GM21515 (cell line): Measurements from ENCODE around the gene CLECL1.
"Not testable (repeated sequence)": the region's sequence is repeated elsewhere in the genome, so short reads cannot be mapped to it uniquely, and the experiment has no call there.

Experiments
- ATAC-seq: cut with Tn5 transposase; IDR thresholded peaks from one replicate; pipeline ENCODE4 v1.9.1; 2021; ENCODE audit not compliant: unreplicated experiment

CLECL1 gene

DNA sequence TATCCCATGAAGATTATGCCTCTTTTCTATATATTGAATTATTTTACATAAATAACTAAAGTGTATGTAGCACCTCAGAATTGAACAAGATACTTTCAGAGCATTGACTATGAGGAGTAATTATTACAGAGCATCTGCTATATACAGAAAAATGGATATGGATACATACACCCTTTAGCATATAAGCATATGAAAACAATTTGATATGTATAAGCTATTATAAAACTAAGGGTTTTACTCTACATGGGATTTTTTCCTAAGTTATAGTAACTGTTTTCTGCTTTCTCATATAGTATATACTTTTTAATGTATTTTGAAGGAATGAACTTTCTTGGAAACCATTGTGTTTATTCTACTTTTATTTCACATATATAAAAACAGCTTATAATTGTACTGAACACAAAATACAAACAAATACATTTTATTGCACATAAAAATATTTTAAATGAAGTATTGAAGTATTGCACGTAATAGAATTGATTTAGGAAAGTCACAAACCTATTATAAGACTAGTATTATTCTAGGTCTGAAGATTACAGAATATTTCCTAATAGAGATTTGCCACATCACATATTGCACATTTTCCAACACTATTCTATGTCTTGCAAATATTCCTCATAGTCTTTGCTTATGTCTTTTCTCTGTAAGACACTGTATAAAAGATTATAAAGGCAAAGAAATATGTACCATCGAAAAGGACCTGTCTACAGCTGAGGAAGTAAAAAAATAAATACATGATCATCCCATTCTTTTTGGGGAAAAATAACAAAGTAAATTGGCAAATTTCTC is 19.4 kb upstream of the CLECL1 start:
- ATAC-seq, result no peak

DNA sequence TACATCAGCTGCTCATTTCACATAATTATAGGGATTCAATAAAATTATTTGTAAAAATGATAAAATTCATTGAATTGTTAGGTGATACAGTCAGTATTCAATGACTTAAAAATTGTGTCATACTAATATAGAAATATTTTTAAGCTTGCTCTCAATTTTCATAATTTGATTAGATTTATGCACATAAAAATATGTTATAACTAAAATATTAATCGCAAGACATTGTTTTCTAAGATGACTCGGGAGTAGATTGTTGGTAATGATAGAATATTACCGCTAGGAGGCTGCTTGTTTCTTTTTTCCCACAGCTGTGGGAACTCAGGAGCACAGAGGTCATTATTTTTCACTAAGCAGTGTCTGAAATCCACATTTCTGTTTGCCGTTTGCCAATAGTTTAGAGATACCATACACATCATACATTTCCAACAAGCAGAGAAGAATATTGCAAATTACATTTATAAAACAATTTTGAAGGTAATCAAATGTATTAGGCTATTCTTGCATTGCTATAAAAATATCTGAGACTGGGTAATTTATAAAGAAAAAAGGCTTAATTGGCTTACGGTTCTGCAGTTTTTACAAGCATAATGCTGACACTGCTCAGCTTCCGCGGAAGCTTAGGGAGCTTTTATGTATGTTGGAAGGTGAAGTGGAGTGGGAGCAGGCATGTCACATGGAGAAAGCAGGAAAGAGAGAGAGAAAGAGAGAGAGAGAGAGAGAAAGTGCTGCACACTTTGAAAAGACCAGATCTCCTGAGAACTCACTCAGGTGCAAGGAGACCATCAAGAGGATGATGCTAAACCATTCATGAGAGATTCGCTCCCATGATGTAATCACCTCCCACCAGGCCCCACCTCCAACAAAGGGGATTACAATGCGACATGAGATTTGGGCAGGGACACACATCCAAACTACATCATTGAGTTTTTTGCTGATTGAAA is 18.6 kb upstream of the CLECL1 start:
- ATAC-seq, result no peak

DNA sequence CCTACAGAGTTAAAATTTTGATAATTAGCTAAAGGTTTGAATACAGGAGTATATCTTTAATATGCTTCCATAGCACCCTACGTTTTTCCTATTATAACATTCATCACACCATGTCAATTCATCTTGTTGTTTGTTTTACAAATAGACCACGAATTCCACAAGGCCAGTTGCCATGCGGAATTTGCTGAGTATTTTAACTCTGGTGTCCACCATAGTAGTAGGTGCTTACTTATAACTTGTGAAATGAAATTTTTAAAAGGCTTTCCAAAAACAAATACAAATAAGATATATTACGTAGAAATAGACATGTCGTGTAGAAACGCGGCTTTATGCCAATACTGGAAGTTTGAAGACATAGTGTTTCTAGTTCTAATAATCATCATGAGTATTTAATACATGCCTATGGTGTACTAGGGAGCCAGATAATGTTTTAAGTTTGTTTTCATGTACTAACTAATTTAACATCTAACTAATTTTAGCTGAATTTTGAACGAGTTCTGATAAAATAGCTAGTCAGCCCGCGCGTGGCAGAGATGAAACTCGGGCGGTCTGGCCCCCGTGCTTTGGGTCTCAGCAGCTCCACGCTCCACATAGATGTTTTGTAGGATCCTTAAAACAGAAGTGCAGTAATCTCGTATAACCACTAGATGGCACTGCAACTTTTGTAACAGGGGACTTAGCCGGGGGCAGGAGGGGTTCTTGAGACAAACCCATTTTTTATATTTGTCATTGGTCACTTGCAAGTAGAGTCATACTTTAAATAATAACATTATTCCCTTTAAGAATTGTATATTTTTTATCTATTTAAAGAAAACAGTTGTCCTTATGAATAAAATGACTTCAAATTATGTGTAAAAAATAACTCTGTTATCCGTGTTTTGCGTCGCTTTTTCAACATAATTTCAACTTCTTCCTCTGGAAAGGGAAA is 17.6 kb upstream of the CLECL1 start:
- ATAC-seq, result peak; percentile 74

DNA sequence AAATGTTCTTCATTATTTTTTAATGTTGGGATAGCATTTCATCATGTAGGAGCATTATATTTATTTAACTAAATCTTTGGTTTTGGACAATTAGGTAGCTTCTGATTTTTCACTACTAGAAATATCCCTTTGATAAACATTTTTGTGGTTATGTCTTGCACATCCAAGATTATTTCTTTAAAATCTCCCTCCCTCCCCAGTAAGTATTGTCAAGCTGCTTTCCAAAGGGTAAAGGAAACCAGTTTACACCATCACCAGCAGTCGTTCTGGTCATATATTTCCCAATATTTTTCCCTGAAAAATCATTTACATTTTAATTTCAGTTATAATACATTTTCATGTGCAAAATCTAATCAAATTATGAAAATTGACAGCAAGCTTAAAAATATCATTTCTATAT is 16.7 kb upstream of the CLECL1 start:
- ATAC-seq, result no peak

DNA sequence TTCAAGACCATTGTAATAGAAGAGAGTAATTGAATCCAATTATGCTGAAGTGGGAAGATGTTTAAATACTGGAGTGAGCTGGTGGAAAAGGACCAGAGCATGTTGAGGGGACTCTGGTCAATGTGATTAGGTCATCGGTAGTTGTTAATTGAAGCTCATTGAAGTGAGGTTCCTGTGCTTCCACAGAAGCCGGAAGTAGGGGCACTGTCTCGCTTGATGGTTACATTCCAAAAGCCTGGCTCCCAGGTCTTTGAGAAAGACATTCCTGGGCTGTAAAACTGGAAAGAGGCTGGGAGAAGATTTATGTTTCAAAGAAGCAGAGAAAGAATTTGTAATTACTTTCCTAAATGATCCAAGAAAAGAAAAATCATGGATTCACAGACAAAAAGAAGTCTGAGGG is 12.3 kb upstream of the CLECL1 start:
- ATAC-seq, result no peak

DNA sequence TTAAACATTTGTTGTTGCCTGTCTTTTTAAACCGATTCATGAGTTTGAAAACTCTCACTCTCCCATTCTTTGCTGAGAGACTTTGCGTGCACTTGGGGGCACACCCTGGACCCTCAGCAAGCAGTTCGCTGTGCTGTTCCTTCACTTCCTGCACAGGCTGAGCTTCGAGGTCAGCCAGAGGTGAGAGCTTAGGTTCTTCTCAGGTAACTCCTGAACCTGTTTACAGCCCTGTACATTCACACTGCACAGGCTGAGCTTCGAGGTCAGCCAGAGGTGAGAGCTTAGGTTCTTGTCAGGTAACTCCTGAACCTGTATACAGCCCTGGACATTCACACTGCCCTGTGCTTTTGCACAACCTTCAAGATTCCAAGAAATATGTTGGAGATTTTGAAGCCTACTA is 9.8 kb upstream of the CLECL1 start:
- ATAC-seq, result no peak

DNA sequence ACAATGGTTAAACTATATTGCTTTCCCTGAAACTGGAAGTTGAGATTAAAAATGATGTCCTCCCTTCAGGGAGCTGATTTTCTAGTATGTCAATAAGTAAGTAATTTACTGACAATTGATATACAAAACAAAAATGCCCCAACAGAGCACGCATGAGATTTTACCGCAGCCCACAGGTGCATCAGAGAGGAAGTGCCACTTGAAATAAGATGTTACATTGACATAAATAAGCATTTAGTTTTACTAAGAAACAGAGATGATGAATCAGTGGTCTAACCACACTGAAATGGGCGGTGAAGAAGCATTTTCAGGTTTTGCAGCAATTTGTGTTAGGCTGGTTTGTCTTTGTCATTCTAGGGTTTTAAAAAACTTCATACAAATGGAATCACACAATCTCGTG is 8.8 kb upstream of the CLECL1 start:
- peak; percentile 89 for ATAC-seq

DNA sequence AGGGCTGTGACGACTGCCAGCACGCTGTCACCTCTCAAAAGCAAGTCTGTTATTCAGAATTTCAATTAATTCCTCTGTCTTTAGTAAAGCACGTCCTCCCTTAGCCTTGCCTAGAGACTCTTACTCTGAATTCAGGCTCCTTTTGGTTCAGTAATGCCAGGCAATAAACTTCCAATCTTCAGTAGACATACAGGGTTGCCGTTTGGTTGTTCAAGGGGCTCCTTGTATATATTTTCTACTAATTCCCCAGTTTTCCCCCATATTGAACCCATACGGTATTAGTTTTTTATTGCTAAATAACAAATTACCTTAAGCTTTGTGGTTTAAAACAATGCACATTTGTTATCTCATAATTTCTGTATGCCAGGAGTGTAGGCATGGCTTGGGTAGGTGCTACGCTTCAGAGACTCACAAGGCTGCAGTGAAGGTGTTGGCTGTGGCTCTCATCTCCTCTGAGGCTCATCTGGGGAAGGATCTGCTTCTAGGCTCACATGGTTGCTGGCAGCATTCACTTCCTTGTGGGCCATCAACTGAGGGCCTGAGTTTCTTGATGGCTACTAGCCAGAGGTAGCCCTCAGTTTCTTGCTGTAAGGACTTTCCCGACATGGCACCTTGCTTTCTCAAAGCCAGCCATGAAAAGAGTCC is 7.3 kb upstream of the CLECL1 start:
- ATAC-seq, result no peak

DNA sequence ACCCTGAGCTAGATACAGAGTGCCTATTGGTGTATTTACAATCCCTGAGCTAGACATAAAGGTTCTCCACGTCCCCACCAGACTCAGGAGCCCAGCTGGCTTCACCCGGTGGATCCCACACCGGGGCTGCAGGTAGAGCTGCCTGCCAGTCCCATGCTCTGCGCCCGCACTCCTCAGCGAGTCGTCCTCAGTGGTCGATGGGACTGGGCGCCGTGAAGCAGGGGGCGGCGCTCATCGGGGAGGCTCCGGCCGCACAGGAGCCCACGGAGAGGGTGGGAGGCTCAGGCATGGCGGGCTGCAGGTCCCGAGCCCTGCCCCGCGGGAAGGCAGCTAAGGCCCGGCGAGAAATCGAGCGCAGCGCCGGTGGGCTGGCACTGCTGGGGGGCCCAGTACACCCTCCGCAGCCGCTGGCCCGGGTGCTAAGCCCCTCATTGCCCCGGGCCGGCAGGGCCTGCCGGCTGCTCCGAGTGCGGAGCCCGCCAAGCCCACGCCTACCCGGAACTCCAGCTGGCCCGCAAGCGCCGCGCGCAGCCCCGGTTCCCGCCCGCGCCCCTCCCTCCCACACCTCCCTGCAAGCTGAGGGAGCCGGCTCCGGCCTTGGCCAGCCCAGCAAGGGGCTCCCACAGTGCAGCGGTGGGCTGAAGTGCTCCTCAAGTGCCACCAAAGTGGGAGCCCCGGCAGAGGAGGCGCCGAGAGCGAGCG is 6.7 kb upstream of the CLECL1 start:
- ATAC-seq, result not testable (repeated sequence)

DNA sequence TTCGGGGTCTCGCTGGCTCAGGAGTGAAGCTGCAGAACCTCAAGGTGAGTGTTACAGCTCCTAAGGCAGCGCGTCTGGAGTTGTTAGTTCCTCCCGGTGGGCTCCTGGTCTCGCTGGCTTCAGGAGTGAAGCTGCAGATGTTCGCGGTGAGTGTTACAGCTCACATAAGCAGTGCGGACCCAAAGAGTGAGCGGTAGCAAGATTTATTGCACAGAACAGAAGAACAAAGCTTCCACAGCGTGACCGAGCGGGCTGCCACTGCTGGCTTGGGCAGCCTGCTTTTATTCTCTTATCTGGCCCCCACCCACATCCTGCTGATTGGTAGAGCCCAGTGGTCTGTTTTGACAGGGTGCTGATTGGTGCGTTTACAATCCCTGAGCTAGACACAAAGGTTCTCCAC is 6.0 kb upstream of the CLECL1 start:
- ATAC-seq, result not testable (repeated sequence)

DNA sequence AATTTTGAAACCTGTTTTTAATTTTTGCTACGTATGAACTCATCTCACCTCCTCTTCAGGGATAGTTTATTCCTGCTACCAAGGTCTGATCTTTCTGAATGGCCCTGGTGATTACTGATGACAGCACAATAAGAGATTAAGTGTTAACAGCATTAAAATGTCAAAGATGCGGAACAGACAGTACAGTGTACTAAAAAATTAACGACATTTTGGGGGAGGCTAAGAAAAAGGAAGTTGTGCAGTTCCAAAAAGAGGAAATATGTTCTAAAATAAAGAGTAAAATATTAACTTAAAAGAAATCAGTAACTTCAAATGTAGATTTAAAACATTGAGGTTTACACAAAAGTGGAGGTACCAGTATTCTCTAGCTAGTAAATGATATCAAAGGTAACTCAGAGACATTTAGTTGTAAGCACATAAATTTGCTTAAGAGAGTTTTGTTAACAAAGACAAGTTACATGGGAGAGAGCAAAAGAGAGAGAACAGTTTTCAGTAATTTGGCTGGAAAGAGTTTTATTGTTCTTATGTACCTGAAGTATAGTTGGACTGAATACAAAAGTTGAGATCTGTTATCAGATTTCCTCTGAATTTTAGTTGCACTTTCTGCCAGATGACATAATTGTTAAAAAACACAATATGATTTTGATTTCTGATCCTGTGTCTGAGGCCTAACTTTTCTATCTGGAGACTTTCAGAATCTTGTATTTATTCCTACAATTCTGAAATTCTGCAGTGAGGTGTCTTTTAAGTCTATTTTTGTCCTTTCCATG is 4.2 kb upstream of the CLECL1 start:
- no peak for ATAC-seq

DNA sequence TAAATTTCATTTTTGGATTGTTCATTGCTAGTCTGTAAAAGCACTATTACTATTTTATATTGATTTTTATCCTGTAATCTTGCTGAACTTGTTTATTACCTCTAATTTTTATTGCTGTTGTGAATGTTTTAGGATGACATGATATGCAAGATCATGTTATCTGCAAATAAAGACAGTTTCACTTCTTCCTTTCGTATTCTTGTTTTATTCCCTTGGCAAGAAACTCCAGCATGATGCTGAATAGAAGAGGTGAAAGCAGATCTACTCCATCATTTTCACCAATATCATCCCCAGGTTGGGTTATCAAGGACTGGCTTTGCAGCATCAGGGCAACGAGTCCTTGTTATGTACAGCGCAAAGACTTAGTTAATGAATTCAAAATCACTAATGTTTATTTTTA is 2.7 kb upstream of the CLECL1 start:
- no peak for ATAC-seq

DNA sequence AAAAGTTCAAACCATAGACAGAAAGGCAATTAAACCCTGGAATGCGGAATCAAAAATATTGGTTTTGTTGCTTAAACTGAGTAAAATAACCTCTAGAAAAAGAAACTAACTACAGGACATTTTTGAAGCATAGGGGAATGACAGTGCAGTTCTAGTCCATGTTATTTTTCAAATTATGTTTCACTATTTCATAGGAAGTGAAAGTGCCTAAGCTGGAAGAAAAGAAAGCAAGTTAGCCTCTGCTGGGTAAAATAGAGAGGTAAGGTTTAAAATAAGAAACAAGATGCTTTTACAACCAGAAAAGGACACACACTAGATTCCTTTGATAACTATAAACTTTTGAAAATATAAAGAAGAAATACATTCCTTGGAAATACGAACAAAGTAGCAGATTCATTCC is 1.1 kb downstream of the CLECL1 start:
- ATAC-seq, result no peak

DNA sequence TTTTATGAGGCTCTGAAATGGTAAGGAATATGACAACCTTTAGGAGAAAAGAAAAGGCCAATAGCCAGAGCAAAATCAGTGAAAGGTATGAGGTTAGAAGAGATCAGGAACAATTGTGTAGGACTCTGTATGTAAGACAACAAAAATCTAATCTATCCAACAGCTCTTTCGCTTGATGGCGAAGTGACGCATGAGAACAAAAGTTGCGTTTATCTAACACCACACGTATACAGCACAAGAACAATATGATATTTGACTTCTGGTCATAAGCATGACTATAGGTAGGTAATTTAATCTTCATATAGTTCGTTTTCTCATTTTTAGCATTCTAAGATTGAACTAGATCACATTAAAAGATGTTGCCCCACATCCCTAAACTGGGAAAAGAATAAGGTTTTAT is 1.5 kb downstream of the CLECL1 start:
- no peak for ATAC-seq

DNA sequence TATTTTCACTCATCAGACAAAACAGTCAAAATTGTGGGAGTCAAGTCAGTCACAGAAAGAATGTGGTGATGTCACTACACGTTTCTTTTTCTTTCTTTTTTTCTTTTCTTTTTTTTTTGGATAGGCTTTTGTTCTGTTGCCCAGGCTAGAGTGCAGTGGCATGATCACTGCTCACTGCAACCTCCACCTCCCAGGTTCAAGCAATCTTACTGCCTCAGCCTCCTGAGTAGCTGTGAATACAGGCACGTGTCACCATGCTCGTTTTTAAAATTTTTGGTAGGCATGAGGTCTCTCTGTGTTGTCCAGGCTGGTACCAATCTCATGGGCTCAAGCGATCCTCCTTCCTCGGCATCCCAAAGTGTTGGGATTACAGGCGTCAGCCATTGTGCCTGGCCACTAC is 2.3 kb downstream of the CLECL1 start:
- ATAC-seq, result no peak

DNA sequence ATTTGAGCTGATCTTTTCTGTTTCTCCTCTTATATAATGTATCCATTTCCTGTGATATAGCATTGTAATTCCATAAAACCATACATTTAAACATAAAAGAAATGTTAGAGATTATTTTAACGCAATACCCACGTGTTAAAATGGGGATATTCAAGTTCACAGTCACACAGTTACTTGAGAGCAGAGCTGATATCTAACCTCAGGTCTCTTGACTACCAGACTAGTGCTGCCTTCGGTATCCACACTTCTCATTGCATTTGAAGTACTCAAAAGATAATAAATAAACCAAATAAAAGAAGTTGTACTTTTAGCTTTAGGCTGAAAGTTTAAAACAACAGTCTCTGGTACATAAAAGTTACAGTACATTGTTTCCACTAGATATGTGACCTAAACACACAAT is 2.9 kb downstream of the CLECL1 start:
- no peak for ATAC-seq

DNA sequence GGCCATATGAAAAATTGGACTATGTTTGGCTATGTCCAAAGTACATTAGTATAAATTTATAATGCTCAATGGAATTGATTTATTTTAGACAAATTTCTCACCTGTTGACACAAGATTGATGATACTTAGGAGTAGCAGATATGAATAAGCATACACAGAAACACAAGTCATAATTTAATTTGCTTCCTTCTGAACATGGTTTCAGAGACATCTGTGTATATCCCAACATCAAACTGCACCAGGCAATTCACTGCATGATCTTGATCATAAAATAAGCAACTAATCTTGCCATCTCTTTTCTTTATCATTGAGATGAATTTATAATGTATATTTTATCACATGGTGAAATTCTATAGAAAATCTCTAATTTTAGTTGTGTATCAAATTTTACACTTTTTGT is 3.8 kb downstream of the CLECL1 start:
- no peak for ATAC-seq

DNA sequence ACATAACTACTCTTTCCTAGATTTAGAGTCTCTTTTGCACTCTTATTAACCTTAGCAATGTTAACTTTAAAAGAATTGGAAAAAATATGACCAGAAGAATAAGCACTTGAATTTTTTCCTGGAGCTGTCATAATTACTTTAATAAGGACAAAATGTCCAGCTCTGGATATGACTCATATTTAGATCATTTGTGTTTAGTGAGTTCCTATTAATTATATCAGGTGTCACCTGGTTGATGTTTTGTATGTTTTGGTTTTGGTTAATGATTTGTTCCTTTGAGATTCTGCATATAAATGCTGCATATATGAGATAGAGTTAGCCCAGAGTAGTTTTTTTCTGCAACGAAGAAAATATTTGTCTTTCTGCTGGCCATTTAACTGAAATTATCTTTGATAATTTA is 5.1 kb downstream of the CLECL1 start:
- no peak for ATAC-seq

DNA sequence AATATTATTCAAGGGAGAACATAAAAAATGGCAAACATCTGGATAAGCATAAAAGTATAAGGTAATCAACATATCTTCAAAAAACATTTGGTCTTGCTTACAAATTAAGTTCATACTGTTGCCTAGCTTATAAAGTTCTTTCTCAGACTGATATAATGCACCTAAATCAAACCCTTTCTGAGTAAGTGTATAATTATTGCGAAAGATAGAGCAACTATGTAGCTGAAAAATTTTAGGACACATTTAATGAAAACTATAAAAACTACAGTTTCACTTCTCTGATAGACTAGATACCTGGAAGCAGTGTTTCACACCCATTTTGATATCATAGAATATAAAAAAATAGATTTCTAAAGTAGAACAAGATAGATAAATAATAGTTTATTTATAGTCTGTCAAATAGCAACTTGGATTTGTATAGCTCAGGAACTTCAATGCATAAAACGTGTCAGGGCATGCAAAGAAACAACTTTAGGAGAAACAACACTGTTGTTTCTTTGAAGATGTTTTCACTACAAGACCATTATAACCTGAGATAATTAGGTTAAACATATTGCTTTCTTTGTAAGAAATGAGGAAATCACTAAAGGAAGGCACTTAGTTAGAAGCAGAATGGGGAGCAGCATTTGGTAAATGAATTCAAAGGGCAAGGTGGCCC is 7.6 kb downstream of the CLECL1 start:
- no peak for ATAC-seq
